HEK293 (cell line): ENCODE data around the gene DIS3L.

ENCODE experiments used
- CTCF ChIA-PET: fragments of 350-600 bp; formaldehyde crosslinking; extraction: SDS; loops from one replicate; lab custom pipeline; 2021; ENCODE audit warnings: antibody characterized with exemption; lab: Yijun Ruan, JAX
- POLR2A ChIA-PET: fragments of 300-600 bp; formaldehyde crosslinking; extraction: SDS; loops from one replicate; lab custom pipeline; 2020; ENCODE audit warnings: antibody characterized with exemption, inconsistent platforms; lab: Yijun Ruan, JAX
- H3K27ac ChIP-seq: fragments of 200-500 bp; sonication (Bioruptor generic); 2 replicates; pipeline ENCODE4 v1.5.1; 2014; ENCODE audit warnings: low read depth, low read length, control low read depth, inconsistent platforms; ENCODE audit errors: extremely low read depth
- H3K36me3 ChIP-seq, 2 experiments: fragments of 200-500 bp in 1 of 2; sonication (Bioruptor generic) in 1 of 2; 1 replicate in 1 of 2; 2 replicates in 1 of 2; pipeline ENCODE4 v1.5.1; 2014 to 2017; ENCODE audit warnings: inconsistent platforms in 2 of 2, low read length in 2 of 2; ENCODE audit not compliant: control insufficient read depth in 2 of 2, insufficient read depth in 1 of 2
- H3K4me1 ChIP-seq: fragments of 200-500 bp; sonication (Bioruptor generic); 2 replicates; pipeline ENCODE4 v1.5.1; 2014; ENCODE audit warnings: mild to moderate bottlenecking, low read length, inconsistent platforms; ENCODE audit not compliant: control insufficient read depth, insufficient read depth
- H3K4me3 ChIP-seq: 2 replicates; pipeline ENCODE4 v1.5.1; 2011; ENCODE audit warnings: low read depth, mild to moderate bottlenecking, control low read depth, low read length, moderate library complexity
- H3K9me3 ChIP-seq: fragments of 200-500 bp; sonication (Bioruptor generic); 2 replicates; pipeline ENCODE4 v1.5.1; 2014; ENCODE audit warnings: low read depth, low read length, inconsistent platforms; ENCODE audit not compliant: control insufficient read depth, insufficient read depth
- KLF1 ChIP-seq: fragments of 450-650 bp; formaldehyde crosslinking; IDR thresholded peaks from 2 replicates; pipeline ENCODE4 v1.5.1; 2016; ENCODE audit warnings: missing biosample characterization, missing genetic modification characterization
- SP7 ChIP-seq: fragments of 450-650 bp; formaldehyde crosslinking; IDR thresholded peaks from 2 replicates; pipeline ENCODE4 v1.5.1; 2016; ENCODE audit warnings: missing biosample characterization, missing genetic modification characterization
- ZBTB17 ChIP-seq: fragments of 450-650 bp; formaldehyde crosslinking; IDR thresholded peaks from 2 replicates; pipeline ENCODE4 v1.5.1; 2016; ENCODE audit warnings: missing biosample characterization, missing genetic modification characterization
- ZBTB21 ChIP-seq: fragments of 450-650 bp; formaldehyde crosslinking; IDR thresholded peaks from 2 replicates; pipeline ENCODE4 v1.5.1; 2017; ENCODE audit warnings: missing biosample characterization, missing genetic modification characterization
- ZBTB8A ChIP-seq: fragments of 450-650 bp; formaldehyde crosslinking; IDR thresholded peaks from 2 replicates; pipeline ENCODE4 v1.5.1; 2016; ENCODE audit warnings: missing biosample characterization, missing genetic modification characterization
- ZFP41 ChIP-seq: fragments of 450-650 bp; formaldehyde crosslinking; IDR thresholded peaks from 2 replicates; pipeline ENCODE4 v1.5.1; 2016; ENCODE audit warnings: missing biosample characterization, missing genetic modification characterization, borderline replicate concordance
- ZIC2 ChIP-seq: fragments of 450-650 bp; formaldehyde crosslinking; IDR thresholded peaks from 2 replicates; pipeline ENCODE4 v1.5.1; 2016; ENCODE audit warnings: missing biosample characterization, missing genetic modification characterization
- ZNF10 ChIP-seq: fragments of 450-650 bp; formaldehyde crosslinking; IDR thresholded peaks from 2 replicates; pipeline ENCODE4 v1.5.1; 2017; ENCODE audit warnings: missing biosample characterization, missing genetic modification characterization
- ZNF132 ChIP-seq: fragments of 450-650 bp; formaldehyde crosslinking; IDR thresholded peaks from 2 replicates; pipeline ENCODE4 v1.5.1; 2017; ENCODE audit warnings: missing biosample characterization, missing genetic modification characterization, borderline replicate concordance
- ZNF248 ChIP-seq: fragments of 450-650 bp; formaldehyde crosslinking; IDR thresholded peaks from 2 replicates; pipeline ENCODE4 v1.5.1; 2017; ENCODE audit warnings: missing biosample characterization, missing genetic modification characterization
- ZNF292 ChIP-seq: fragments of 450-650 bp; formaldehyde crosslinking; IDR thresholded peaks from 2 replicates; pipeline ENCODE4 v1.5.1; 2016; ENCODE audit warnings: low read depth, missing biosample characterization, missing genetic modification characterization, borderline replicate concordance
- ZNF433 ChIP-seq: fragments of 450-650 bp; formaldehyde crosslinking; IDR thresholded peaks from 2 replicates; pipeline ENCODE4 v1.5.1; 2016; ENCODE audit warnings: missing biosample characterization, missing genetic modification characterization, low read depth
- ZNF473 ChIP-seq: fragments of 450-650 bp; formaldehyde crosslinking; IDR thresholded peaks from 2 replicates; pipeline ENCODE4 v1.5.1; 2017; ENCODE audit warnings: missing biosample characterization, missing genetic modification characterization
- ZNF558 ChIP-seq: fragments of 450-650 bp; formaldehyde crosslinking; IDR thresholded peaks from 2 replicates; pipeline ENCODE4 v1.5.1; 2016; ENCODE audit warnings: missing biosample characterization, missing genetic modification characterization
- ZNF585B ChIP-seq: fragments of 450-650 bp; formaldehyde crosslinking; IDR thresholded peaks from 2 replicates; pipeline ENCODE4 v1.5.1; 2016; ENCODE audit warnings: missing biosample characterization, missing genetic modification characterization
- ZNF660 ChIP-seq: fragments of 450-650 bp; IDR thresholded peaks from 2 replicates; pipeline ENCODE4 v1.5.1; 2018; ENCODE audit warnings: missing biosample characterization, mild to moderate bottlenecking, missing genetic modification characterization
- ZNF768 ChIP-seq: fragments of 450-650 bp; formaldehyde crosslinking; IDR thresholded peaks from 2 replicates; pipeline ENCODE4 v1.5.1; 2018; ENCODE audit warnings: missing biosample characterization, mild to moderate bottlenecking, missing genetic modification characterization
- ZSCAN30 ChIP-seq: fragments of 450-650 bp; IDR thresholded peaks from 2 replicates; pipeline ENCODE4 v1.5.1; 2018; ENCODE audit warnings: missing biosample characterization, mild to moderate bottlenecking, missing genetic modification characterization, moderate library complexity
- ZXDB ChIP-seq: fragments of 450-650 bp; formaldehyde crosslinking; IDR thresholded peaks from 2 replicates; pipeline ENCODE4 v1.5.1; 2016; ENCODE audit warnings: missing biosample characterization, missing genetic modification characterization
- TF ChIP-seq, protein P1 (sequence below): fragments of 450-650 bp; formaldehyde crosslinking; conservative IDR thresholded peaks from 2 replicates; pipeline ENCODE4 v1.5.1; 2016; ENCODE audit warnings: low read depth, missing biosample characterization, missing genetic modification characterization
- TF ChIP-seq, protein P2 (sequence below): fragments of 450-650 bp; formaldehyde crosslinking; IDR thresholded peaks from 2 replicates; pipeline ENCODE4 v1.5.1; 2017; ENCODE audit warnings: missing biosample characterization, missing genetic modification characterization
- TF ChIP-seq, protein P3 (sequence below): fragments of 450-650 bp; formaldehyde crosslinking; IDR thresholded peaks from 2 replicates; pipeline ENCODE4 v1.5.1; 2016; ENCODE audit warnings: missing biosample characterization, missing genetic modification characterization, borderline replicate concordance
- TF ChIP-seq, protein P4 (sequence below): fragments of 450-650 bp; formaldehyde crosslinking; IDR thresholded peaks from 2 replicates; pipeline ENCODE4 v1.5.1; 2016; ENCODE audit warnings: missing biosample characterization, missing genetic modification characterization

The DIS3L gene

DNA sequence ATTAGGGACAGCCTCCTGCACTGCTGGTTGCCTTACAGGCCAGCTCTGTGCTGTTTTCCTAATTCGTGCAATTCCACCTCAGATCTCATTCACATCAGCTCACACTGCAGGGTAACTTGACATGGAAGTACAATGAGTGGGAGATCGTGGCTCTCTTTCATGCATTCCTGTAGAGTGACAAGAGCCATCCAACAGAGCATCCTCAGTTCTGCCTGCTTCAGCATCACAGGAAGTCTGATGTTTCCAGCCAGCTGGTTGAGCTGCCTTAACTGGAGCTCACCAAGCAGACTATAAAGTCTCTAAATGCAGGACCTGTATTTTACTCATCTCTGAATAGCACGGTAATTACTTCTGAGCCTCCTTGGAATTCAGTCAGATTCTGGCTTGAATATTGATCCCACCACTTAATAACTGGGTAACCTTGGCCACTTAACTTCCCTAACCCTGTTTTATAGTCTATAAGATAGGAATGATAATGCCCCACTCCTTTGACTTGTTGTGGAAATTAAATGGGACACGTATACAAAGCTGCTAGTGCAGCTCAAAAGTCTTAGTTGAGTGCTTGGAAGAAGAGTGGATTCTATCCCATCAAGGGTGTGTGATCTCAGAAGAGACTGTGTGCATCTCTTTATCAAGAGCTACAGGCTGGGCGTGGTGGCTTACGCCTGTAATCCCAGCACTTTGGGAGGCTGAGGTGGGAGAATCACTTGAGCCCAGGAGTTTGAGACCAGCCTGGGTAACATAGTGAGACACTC lies 1.4 kb upstream of the DIS3L start:
- CTCF ChIA-PET, result interaction anchor here (0.6 to 1.6 kb wide), 7 partner anchors 16 to 788 kb away, joined by 3 to 6 read pairs (median 4); no protein-coding TSS in a partner anchor
- peak; percentile 49 for TF ChIP-seq ZIC2 (tag by site-specific recombination)
- TF ChIP-seq KLF1 (tag by site-specific recombination), result peak; percentile 75
- TF ChIP-seq ZBTB17, result peak; percentile 30
- TF ChIP-seq SP7 (tag by site-specific recombination), result peak; percentile 59; the same call in 1 of the 2 replicates
- no peak for TF ChIP-seq ZNF473 (tag by site-specific recombination)
- no peak for TF ChIP-seq ZFP41
- TF ChIP-seq, all 188 proteins: peak for 4
- Histone ChIP-seq H3K4me3 (no peak overlapping the region), H3K27ac (no peak overlapping the region), H3K36me3 (no peaks in the 10 kb centered on the region; a peak in 1 of 3 replicates), H3K4me1 (peaks cover 23% of the 10 kb centered on the region), H3K9me3 (no peaks in the 10 kb centered on the region)
- POLR2A ChIA-PET, result interaction anchor here (0.6 to 1.2 kb wide), 2 partner anchors 16 to 221 kb away, joined by 3 read pairs; no protein-coding TSS in a partner anchor

DNA sequence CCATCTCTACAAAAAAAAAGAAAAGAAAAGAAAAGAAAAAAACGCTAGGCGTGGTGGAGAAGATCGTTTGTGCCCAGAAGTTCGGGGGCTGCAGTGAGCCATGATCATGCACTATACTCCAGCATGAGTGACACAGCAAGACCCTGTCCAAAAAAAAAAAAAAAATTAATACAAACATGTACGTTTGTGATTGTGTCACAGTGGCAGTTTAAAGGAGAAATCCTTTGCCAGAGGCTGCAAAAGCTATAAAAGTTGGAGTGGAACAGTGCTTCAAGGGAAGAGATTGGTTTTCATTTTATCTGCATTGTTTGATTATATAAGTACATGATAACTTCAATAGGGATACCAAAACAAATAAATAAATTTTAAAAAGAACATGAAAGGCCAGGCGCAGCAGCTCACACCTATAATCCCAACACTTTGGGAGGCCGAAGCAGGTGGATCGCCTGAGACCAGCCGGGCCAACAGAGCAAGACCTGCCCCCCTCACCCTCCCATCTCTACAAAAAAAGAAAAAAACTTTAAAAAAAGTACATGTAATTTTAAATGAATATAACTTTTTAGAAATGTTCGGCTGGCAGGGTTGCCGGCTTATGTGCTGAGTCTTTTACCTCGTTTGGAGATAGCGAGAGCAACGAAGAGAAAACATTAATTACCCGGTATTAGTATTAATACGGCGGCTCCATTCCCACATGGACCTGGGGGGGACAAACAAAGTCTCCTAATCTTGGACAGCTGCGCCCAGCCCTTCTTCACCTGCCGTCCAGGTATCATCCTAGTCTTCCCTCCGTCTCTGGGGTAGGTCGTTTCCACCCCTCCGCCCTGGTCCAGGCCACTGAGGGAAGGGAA lies 573 bp upstream of the DIS3L start:
- Histone ChIP-seq H3K27ac (peak overlapping the region; percentile 99), H3K4me1 (peaks cover 23% of the 10 kb centered on the region), H3K4me3 (peak overlapping the region; percentile 72), H3K9me3 (no peaks in the 10 kb centered on the region), H3K36me3 (peaks cover 0 to 5% of the 10 kb centered on the region in 2 experiments; a peak in 2 of 3 replicates)
- ChIA-PET POLR2A (interaction anchor here (0.5 to 1.2 kb wide), 2 partner anchors 16 to 222 kb away, joined by 3 read pairs; no protein-coding TSS in a partner anchor), CTCF (interaction anchor here (0.6 to 0.7 kb wide), 2 partner anchors 9 to 56 kb away, joined by 3 to 7 read pairs; no protein-coding TSS in a partner anchor)
- TF ChIP-seq ZSCAN30 (tag by site-specific recombination) (no peak), ZNF433 (tag by site-specific recombination) (no peak), ZNF768 (tag by site-specific recombination) (no peak), ZNF248 (no peak), ZNF292 (tag by site-specific recombination) (no peak), ZNF558 (tag by site-specific recombination) (no peak), ZXDB (no peak; the same call in none of the 2 replicates), ZNF10 (tag by site-specific recombination) (no peak), ZNF132 (tag by site-specific recombination) (no peak), ZNF585B (tag by site-specific recombination) (no peak), ZBTB21 (tag by site-specific recombination) (no peak), ZNF660 (tag by site-specific recombination) (0 out of 2 replicates have a peak, but pooled peaks have one; percentile 30), ZBTB8A (tag by site-specific recombination) (peak; percentile 3; the same call in 1 of the 2 replicates)
- TF ChIP-seq, protein P1, sequence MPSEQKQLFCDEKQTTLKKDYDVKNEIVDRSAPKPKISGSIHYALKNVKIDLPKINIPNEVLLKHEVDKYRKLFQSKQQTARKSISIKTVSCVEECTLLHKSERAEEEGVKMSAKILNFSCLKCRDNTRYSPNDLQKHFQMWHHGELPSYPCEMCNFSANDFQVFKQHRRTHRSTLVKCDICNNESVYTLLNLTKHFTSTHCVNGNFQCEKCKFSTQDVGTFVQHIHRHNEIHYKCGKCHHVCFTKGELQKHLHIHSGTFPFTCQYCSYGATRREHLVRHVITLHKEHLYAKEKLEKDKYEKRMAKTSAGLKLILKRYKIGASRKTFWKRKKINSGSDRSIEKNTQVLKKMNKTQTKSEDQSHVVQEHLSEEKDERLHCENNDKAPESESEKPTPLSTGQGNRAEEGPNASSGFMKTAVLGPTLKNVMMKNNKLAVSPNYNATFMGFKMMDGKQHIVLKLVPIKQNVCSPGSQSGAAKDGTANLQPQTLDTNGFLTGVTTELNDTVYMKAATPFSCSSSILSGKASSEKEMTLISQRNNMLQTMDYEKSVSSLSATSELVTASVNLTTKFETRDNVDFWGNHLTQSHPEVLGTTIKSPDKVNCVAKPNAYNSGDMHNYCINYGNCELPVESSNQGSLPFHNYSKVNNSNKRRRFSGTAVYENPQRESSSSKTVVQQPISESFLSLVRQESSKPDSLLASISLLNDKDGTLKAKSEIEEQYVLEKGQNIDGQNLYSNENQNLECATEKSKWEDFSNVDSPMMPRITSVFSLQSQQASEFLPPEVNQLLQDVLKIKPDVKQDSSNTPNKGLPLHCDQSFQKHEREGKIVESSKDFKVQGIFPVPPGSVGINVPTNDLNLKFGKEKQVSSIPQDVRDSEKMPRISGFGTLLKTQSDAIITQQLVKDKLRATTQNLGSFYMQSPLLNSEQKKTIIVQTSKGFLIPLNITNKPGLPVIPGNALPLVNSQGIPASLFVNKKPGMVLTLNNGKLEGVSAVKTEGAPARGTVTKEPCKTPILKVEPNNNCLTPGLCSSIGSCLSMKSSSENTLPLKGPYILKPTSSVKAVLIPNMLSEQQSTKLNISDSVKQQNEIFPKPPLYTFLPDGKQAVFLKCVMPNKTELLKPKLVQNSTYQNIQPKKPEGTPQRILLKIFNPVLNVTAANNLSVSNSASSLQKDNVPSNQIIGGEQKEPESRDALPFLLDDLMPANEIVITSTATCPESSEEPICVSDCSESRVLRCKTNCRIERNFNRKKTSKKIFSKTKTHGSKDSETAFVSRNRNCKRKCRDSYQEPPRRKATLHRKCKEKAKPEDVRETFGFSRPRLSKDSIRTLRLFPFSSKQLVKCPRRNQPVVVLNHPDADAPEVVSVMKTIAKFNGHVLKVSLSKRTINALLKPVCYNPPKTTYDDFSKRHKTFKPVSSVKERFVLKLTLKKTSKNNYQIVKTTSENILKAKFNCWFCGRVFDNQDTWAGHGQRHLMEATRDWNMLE (tag by site-specific recombination), result no peak
- TF ChIP-seq, protein P2, sequence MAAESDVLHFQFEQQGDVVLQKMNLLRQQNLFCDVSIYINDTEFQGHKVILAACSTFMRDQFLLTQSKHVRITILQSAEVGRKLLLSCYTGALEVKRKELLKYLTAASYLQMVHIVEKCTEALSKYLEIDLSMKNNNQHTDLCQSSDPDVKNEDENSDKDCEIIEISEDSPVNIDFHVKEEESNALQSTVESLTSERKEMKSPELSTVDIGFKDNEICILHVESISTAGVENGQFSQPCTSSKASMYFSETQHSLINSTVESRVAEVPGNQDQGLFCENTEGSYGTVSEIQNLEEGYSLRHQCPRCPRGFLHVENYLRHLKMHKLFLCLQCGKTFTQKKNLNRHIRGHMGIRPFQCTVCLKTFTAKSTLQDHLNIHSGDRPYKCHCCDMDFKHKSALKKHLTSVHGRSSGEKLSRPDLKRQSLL (tag by site-specific recombination), result no peak
- TF ChIP-seq, protein P3, sequence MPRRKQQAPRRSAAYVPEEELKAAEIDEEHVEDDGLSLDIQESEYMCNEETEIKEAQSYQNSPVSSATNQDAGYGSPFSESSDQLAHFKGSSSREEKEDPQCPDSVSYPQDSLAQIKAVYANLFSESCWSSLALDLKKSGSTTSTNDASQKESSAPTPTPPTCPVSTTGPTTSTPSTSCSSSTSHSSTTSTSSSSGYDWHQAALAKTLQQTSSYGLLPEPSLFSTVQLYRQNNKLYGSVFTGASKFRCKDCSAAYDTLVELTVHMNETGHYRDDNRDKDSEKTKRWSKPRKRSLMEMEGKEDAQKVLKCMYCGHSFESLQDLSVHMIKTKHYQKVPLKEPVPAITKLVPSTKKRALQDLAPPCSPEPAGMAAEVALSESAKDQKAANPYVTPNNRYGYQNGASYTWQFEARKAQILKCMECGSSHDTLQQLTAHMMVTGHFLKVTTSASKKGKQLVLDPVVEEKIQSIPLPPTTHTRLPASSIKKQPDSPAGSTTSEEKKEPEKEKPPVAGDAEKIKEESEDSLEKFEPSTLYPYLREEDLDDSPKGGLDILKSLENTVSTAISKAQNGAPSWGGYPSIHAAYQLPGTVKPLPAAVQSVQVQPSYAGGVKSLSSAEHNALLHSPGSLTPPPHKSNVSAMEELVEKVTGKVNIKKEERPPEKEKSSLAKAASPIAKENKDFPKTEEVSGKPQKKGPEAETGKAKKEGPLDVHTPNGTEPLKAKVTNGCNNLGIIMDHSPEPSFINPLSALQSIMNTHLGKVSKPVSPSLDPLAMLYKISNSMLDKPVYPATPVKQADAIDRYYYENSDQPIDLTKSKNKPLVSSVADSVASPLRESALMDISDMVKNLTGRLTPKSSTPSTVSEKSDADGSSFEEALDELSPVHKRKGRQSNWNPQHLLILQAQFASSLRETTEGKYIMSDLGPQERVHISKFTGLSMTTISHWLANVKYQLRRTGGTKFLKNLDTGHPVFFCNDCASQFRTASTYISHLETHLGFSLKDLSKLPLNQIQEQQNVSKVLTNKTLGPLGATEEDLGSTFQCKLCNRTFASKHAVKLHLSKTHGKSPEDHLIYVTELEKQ, result no peak
- TF ChIP-seq, protein P4, sequence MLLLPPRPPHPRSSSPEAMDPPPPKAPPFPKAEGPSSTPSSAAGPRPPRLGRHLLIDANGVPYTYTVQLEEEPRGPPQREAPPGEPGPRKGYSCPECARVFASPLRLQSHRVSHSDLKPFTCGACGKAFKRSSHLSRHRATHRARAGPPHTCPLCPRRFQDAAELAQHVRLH (tag by site-specific recombination), result no peak
